Keratinocyte (primary cell): Measurements from ENCODE around the gene TCTN2. TPM values are rescaled to one million over a fixed set of nuclear protein-coding genes. Genes with fewer than 3 reads are reported as not detected.

Experiments
- DNase-seq: peaks from one replicate; pipeline ENCODE4 v3.0.0-alpha.2; 2011; ENCODE audit warnings: low read depth, missing footprints, low spot score
- FAIRE-seq: peaks from 2 replicates; lab custom pipeline; 2011; peaks lifted over from hg19 to GRCh38; lab: Jason Lieb, UNC
- H2AFZ ChIP-seq: 2 replicates; pipeline ENCODE4 v1.6.0; 2012; ENCODE audit warnings: low read length, control low read depth, inconsistent platforms; ENCODE audit not compliant: control insufficient read depth
- H3K27ac ChIP-seq: 2 replicates; pipeline ENCODE4 v1.5.1; 2011; ENCODE audit warnings: low read length; ENCODE audit not compliant: control insufficient read depth, insufficient read depth
- H3K27me3 ChIP-seq: 3 replicates; pipeline ENCODE4 v1.6.0; 2011; ENCODE audit warnings: low read length; ENCODE audit not compliant: control insufficient read depth, insufficient read depth; ENCODE audit errors: extremely low read depth
- H3K36me3 ChIP-seq, 2 experiments: 2 replicates in 1 of 2; 3 replicates in 1 of 2; pipeline ENCODE4 v1.5.1; 2011; ENCODE audit warnings: low read length in 2 of 2, mild to moderate bottlenecking in 1 of 2; ENCODE audit not compliant: control insufficient read depth in 2 of 2, insufficient read depth in 2 of 2; ENCODE audit errors: extremely low read depth in 1 of 2
- H3K4me1 ChIP-seq: 3 replicates; pipeline ENCODE4 v1.5.1; 2011; ENCODE audit warnings: low read length; ENCODE audit not compliant: control insufficient read depth, insufficient read depth; ENCODE audit errors: extremely low read depth
- H3K4me2 ChIP-seq: 3 replicates; pipeline ENCODE4 v1.6.0; 2011; ENCODE audit warnings: low read depth, low read length; ENCODE audit not compliant: control insufficient read depth, insufficient read depth; ENCODE audit errors: extremely low read depth
- H3K4me3 ChIP-seq, 3 experiments: fragments of 200-600 bp in 1 of 3; sonication (generic) in 1 of 3; 2 replicates in 2 of 3; 3 replicates in 1 of 3; pipeline ENCODE4 v1.5.1; 2011 to 2016; ENCODE audit warnings: low read length in 3 of 3, mild to moderate bottlenecking in 3 of 3, control low read depth in 2 of 3, inconsistent platforms in 1 of 3, low read depth in 1 of 3, mixed read lengths in 1 of 3, mixed run types in 1 of 3, moderate library complexity in 1 of 3; ENCODE audit not compliant: control insufficient read depth in 2 of 3, insufficient read depth in 2 of 3; ENCODE audit errors: extremely low read depth in 1 of 3
- H3K79me2 ChIP-seq: 2 replicates; pipeline ENCODE4 v1.6.0; 2012; ENCODE audit warnings: low read length; ENCODE audit not compliant: control insufficient read depth, insufficient read depth
- H3K9ac ChIP-seq: 3 replicates; pipeline ENCODE4 v1.6.0; 2011; ENCODE audit warnings: low read length; ENCODE audit not compliant: control insufficient read depth, insufficient read depth; ENCODE audit errors: extremely low read depth
- H3K9me1 ChIP-seq: 3 replicates; pipeline ENCODE4 v1.6.0; 2011; ENCODE audit warnings: low read length; ENCODE audit not compliant: control insufficient read depth, insufficient read depth; ENCODE audit errors: extremely low read depth
- H3K9me3 ChIP-seq: 2 replicates; pipeline ENCODE4 v1.5.1; 2012; ENCODE audit warnings: low read depth, low read length; ENCODE audit not compliant: control insufficient read depth
- H4K20me1 ChIP-seq: 3 replicates; pipeline ENCODE4 v1.6.0; 2011; ENCODE audit warnings: low read length; ENCODE audit not compliant: control insufficient read depth, insufficient read depth; ENCODE audit errors: extremely low read depth
- CTCF ChIP-seq, 3 experiments: IDR thresholded peaks in 1 of 3; conservative IDR thresholded peaks in 1 of 3; optimal IDR thresholded peaks in 1 of 3; 2 replicates in 2 of 3; 3 replicates in 1 of 3; pipeline versions ENCODE3 to v1.5.1; 2011; ENCODE audit warnings: low read length in 3 of 3, mild to moderate bottlenecking in 3 of 3, moderate library complexity in 2 of 3, control low read depth in 1 of 3, inconsistent platforms in 1 of 3; ENCODE audit not compliant: insufficient read depth in 2 of 3; ENCODE audit errors: extremely low read depth in 1 of 3
- EZH2 ChIP-seq: IDR thresholded peaks from one replicate; pipeline ENCODE4 v1.6.1; 2012; ENCODE audit warnings: inconsistent platforms, mild to moderate bottlenecking, low read length, moderate library complexity
- dilution Hi-C: fragments of 300-500 bp; cut with MboI; formaldehyde crosslinking; loops from one replicate; pipeline ENCODE4 v1.7.0; 2020; ENCODE audit warnings: low sequenced_read_pairs; ENCODE audit not compliant: extremely low pct_ligation_motif_present
- polyA plus RNA-seq, 5 experiments: library from polyadenylated mRNA; depleted of rRNA in 3 of 5; stranded (reverse) in 3 of 5; stranded (forward) in 1 of 5; unstranded in 1 of 5; fragments of >200 nt; gene quantifications; 1 replicate in 1 of 5; 2 replicates in 3 of 5; 3 replicates in 1 of 5; pipeline versions ENCODE4 v1.2.1 to v1.2.3, GENCODE V29; 2011 to 2012; ENCODE audit warnings: missing spikeins in 2 of 5, low read depth in 1 of 5, low replicate concordance in 1 of 5

The TCTN2 gene
- polyA plus RNA-seq, 1 donor (not counting 4 experiments of a cell fraction or from before 2014, with no cell fraction given): 3.2 TPM

GRCh38 chr12:123717350-123717749 lies 46.4 kb downstream of the TCTN2 start:
- no peaks in the 10 kb centered on the region for H4K20me1 ChIP-seq
- H3K27ac ChIP-seq: no peak overlapping the region
- no peak overlapping the region for H3K9ac ChIP-seq
- DNase-seq (no peak), FAIRE-seq (no peak)
- H3K4me2 ChIP-seq: no peak overlapping the region
- TF ChIP-seq CTCF (optimal IDR thresholded peaks at IDR 0.05 in 1 of 3, IDR thresholded peaks at IDR 0.05 in 1 of 3, conservative IDR thresholded peaks at IDR 0.05 in 1 of 3; ENCODE audit: extremely low read depth in 1 of 3, insufficient read depth in 2 of 3, low read length in 3 of 3) (no peak), EZH2 (no peak)
- H3K79me2 ChIP-seq: peaks cover 7% of the 10 kb centered on the region
- H3K27me3 ChIP-seq: no peaks in the 10 kb centered on the region
- peaks cover 20% of the 10 kb centered on the region for H3K4me1 ChIP-seq
- H3K4me3 ChIP-seq: no peak overlapping the region
- H3K9me1 ChIP-seq: no peaks in the 10 kb centered on the region
- no peaks in the 10 kb centered on the region for H3K36me3 ChIP-seq
- H2AFZ ChIP-seq: no peak overlapping the region
- no peaks in the 10 kb centered on the region for H3K9me3 ChIP-seq
- dilution Hi-C loops: no loop called here

DNA sequence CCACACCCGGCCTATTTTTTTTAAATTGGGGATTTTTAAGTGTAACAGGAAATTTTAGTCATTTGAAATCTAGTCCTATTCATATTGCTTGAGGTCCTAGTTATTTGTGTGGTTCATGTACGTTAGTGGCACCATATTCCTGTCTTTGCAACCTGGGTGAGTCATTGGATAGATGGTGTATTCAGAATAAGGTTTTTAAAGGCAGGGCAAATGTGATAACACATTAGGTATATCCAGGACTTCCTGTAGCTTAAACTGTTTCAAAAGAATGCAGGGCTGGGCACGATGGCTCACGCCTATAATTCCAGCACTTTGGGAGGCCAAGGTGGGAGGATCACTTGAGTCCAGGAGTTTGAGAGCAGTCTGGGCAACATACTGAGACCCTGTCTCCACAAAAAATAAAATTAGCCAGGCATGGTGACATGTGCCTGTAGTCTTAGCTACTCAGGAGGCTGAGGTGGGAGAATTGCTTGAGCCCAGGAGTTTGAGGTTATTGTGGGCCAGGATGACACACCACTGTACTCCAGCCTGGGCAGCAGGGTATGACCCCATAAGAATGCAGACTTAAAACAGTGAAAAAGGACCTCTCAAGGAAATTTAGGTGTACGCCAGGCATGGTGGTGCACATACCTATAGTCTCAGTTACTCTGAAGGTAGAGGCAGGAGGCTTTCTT lies 49.4 kb downstream of the TCTN2 start:
- no peak for DNase-seq
- Histone ChIP-seq H3K4me2 (no peak overlapping the region), H3K9ac (no peak overlapping the region), H3K4me3 (no peak overlapping the region), H3K4me1 (peaks cover 6% of the 10 kb centered on the region), H3K9me1 (no peaks in the 10 kb centered on the region), H3K79me2 (no peaks in the 10 kb centered on the region), H3K27ac (no peak overlapping the region), H3K36me3 (no peaks in the 10 kb centered on the region), H3K9me3 (no peaks in the 10 kb centered on the region), H3K27me3 (no peaks in the 10 kb centered on the region), H4K20me1 (no peaks in the 10 kb centered on the region), H2AFZ (no peak overlapping the region)
- no peak for FAIRE-seq
- no peak for TF ChIP-seq CTCF (optimal IDR thresholded peaks at IDR 0.05 in 1 of 3, IDR thresholded peaks at IDR 0.05 in 1 of 3, conservative IDR thresholded peaks at IDR 0.05 in 1 of 3; ENCODE audit: extremely low read depth in 1 of 3, insufficient read depth in 2 of 3, low read length in 3 of 3)
- TF ChIP-seq EZH2: no peak
- dilution Hi-C loops: no loop called here
